Thyroid gland (tissue), 4 donors: ENCODE data around the gene TCEAL5. TPM values are rescaled to one million over a fixed set of nuclear protein-coding genes. Genes with fewer than 3 reads are reported as not detected.
"Not testable (repeated sequence)": the region's sequence is repeated elsewhere in the genome, so short reads cannot be mapped to it uniquely, and the experiment has no call there.

Experiments used
- DNase-seq, 2 donors: peaks; one replicate each; pipeline ENCODE4 v3.0.0-alpha.2; 2019
- H3K27ac ChIP-seq, 3 donors: fragments of 200-600 bp; sonication (generic); 1 replicate in 2 of 3; 2 replicates in 1 of 3; pipeline ENCODE4 v1.5.1; 2016 to 2019; ENCODE audit warnings: mild to moderate bottlenecking in 1 of 3, moderate library complexity in 1 of 3
- H3K27me3 ChIP-seq: fragments of 200-600 bp; sonication (generic); one replicate; pipeline ENCODE4 v1.5.1; 2019
- H3K36me3 ChIP-seq, 2 donors: fragments of 200-600 bp; sonication (generic); one replicate each; pipeline ENCODE4 v1.5.1; 2016 to 2019
- H3K4me1 ChIP-seq, 2 donors: fragments of 200-600 bp; sonication (generic); one replicate each; pipeline ENCODE4 v1.5.1; 2017 to 2019
- H3K4me3 ChIP-seq, 3 donors: fragments of 200-600 bp; sonication (generic); replicated peaks in 1 of 3; 1 replicate in 2 of 3; 2 replicates in 1 of 3; pipeline ENCODE4 v1.5.1; 2016; ENCODE audit warnings: mild to moderate bottlenecking in 1 of 3
- H3K9me3 ChIP-seq: fragments of 200-600 bp; sonication (generic); one replicate; pipeline ENCODE4 v1.5.1; 2017
- POLR2A ChIP-seq, 2 donors: fragments of 450-650 bp; IDR thresholded peaks; one replicate each; pipeline ENCODE4 v1.6.1; 2017; ENCODE audit warnings: antibody characterized with exemption in 2 of 2, mild to moderate bottlenecking in 2 of 2, moderate library complexity in 1 of 2
- WGBS, 2 donors: methylation state at CpG; one replicate each; pipeline ENCODE4 v1.1.5; 2017; 5-methylcytosine and 5-hydroxymethylcytosine counted together
- intact Hi-C: fragments of 100-400 bp; cut with DNase I; formaldehyde crosslinking; loops from one replicate; pipeline ENCODE4 v1.15.1; 2023
- total RNA-seq, 4 donors: library from RNA; depleted of rRNA; stranded (reverse); fragments of >200 nt; gene quantifications; one replicate each; pipeline ENCODE4 v1.2.3, GENCODE V29; 2016
- TF ChIP-seq, protein P1 (sequence below), 6 experiments: fragments of 200-600 bp in 3 of 6; fragments of 450-650 bp in 3 of 6; sonication (generic) in 3 of 6; IDR thresholded peaks; one replicate each; pipeline ENCODE4 v1.5.1; 2016 to 2019; ENCODE audit warnings: antibody characterized with exemption in 6 of 6, mild to moderate bottlenecking in 2 of 6, inconsistent platforms in 1 of 6, moderate library complexity in 1 of 6

The TCEAL5 gene
- total RNA-seq, 4 donors from 2014 or later: 0.88 to 2.2 (median 1.0) TPM; not detected in 1

DNA sequence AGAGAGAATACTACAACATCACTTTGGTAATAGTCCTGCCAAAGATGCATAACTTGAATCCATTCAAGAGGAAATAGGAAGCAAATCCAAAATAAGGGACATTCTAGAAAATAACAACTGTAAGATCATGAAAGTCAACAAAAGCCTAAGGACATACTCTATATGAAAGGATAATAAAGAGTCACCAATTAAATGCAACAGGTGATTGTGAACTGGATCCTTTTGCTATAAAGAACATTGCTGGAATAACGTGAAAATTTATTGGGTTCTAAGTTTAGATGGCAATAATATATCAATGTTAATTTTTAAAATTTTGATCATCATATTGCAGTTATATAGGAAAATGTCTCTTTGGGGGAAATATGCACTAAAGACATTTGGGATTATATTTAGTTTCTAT is 41.7 kb downstream of the TCEAL5 start:
- no peak for DNase-seq
- intact Hi-C loops: no loop called here
- whole genome bisulfite sequencing, 2 donors: 92 to 94% methylated on average over 1 of the region's 1 CpG
- Histone ChIP-seq H3K27ac (no peak overlapping the region), H3K4me1 (no peaks in the 10 kb centered on the region), H3K9me3 (no peaks in the 10 kb centered on the region), H3K36me3 (no peaks in the 10 kb centered on the region), H3K27me3 (no peaks in the 10 kb centered on the region), H3K4me3 (no peak overlapping the region)
- TF ChIP-seq, protein P1, sequence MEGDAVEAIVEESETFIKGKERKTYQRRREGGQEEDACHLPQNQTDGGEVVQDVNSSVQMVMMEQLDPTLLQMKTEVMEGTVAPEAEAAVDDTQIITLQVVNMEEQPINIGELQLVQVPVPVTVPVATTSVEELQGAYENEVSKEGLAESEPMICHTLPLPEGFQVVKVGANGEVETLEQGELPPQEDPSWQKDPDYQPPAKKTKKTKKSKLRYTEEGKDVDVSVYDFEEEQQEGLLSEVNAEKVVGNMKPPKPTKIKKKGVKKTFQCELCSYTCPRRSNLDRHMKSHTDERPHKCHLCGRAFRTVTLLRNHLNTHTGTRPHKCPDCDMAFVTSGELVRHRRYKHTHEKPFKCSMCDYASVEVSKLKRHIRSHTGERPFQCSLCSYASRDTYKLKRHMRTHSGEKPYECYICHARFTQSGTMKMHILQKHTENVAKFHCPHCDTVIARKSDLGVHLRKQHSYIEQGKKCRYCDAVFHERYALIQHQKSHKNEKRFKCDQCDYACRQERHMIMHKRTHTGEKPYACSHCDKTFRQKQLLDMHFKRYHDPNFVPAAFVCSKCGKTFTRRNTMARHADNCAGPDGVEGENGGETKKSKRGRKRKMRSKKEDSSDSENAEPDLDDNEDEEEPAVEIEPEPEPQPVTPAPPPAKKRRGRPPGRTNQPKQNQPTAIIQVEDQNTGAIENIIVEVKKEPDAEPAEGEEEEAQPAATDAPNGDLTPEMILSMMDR (IDR thresholded peaks at IDR 0.05): no peak
- TF ChIP-seq POLR2A (IDR thresholded peaks at IDR 0.05): no peak

DNA sequence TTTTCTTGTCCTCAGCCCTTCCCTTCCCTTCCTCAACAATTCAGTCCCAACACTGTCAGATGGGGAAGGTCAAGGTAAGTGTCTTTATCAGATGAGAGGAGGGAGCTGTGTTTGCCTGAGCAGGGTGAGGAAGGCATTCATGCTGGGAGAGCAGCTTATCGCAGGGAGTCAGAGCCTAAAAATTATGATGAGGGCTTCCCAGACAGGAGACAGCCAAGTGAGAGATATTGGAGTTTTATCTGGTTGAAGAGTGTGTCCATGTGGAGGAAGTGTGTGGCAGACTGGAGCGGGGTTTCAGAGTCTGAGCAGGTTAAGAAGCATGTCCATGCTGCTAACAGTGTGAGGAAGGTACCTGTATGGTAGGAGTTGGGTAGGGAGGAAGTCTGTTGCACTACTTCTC is 43.3 kb downstream of the TCEAL5 start:
- Histone ChIP-seq H3K9me3 (no peaks in the 10 kb centered on the region), H3K27me3 (no peaks in the 10 kb centered on the region), H3K36me3 (no peaks in the 10 kb centered on the region), H3K27ac (no peak overlapping the region), H3K4me3 (no peak overlapping the region), H3K4me1 (no peaks in the 10 kb centered on the region)
- intact Hi-C loops: no loop called here
- WGBS, 2 donors: 69 to 89% methylated on average over 2 of the region's 2 CpGs
- TF ChIP-seq, protein P1 (IDR thresholded peaks at IDR 0.05): no peak
- no peak for TF ChIP-seq POLR2A (IDR thresholded peaks at IDR 0.05)
- DNase-seq: no peak

DNA sequence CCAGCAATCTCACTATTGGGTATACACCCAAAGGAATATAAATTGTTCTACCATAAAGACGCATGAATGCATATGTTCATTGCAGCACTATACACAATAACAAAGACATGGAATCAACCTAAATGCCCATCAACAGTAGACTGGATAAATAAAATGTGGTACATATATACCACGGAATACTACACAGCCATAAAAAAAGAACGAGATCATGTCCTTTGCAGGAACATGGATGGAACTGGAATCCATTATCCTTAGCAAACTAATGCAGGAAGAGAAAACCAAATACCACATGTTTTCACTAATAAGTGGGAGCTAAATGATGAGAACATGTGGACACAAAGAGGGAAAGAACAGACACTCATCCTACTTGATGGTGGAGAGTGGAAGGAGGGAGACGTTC is 50.6 kb downstream of the TCEAL5 start:
- intact Hi-C loops: not testable (repeated sequence)

More for the DNA sequence above, 50.6 kb downstream of the TCEAL5 start:
- not testable (repeated sequence) for H3K4me3 ChIP-seq, H3K27ac ChIP-seq, H3K4me1 ChIP-seq, DNase-seq, H3K36me3 ChIP-seq, H3K9me3 ChIP-seq, H3K27me3 ChIP-seq
- 93 to 95% methylated on average over 4 of the region's 4 CpGs for WGBS, 2 donors

Other genes starting within 250 kb of the TCEAL5 start
- gene BEX1, start 212.6 kb downstream of the TCEAL5 start, total RNA-seq: 10 to 100 TPM; 10.5 to 41.5 (median 25.8) TPM
- 1 to 10 TPM in 1 of 4 donors, under 1 TPM in 1, not detected in 2; 0.89 to 3.2 TPM for gene NXF3, start 183.6 kb downstream of the TCEAL5 start, total RNA-seq
- gene BEX4, start 61.6 kb downstream of the TCEAL5 start, total RNA-seq: 100 to 1,000 TPM in 2 of 4 donors, 10 to 100 TPM in 2; 72.2 to 123 (median 103) TPM
- gene TCEAL8, start 21.6 kb downstream of the TCEAL5 start, total RNA-seq: 100 to 1,000 TPM in 1 of 4 donors, 10 to 100 TPM in 3; 74.5 to 106 (median 83.8) TPM
- gene BEX2, start 34.2 kb upstream of the TCEAL5 start, total RNA-seq: 100 to 1,000 TPM in 2 of 4 donors, 10 to 100 TPM in 2; 91.4 to 113 (median 102) TPM
- gene TCEAL7, start 53.5 kb upstream of the TCEAL5 start, total RNA-seq: 1 to 10 TPM; 2.3 to 6.6 (median 4.1) TPM
- 100 to 1,000 TPM; 123 to 140 (median 132) TPM for gene TCEAL9, start 79.8 kb upstream of the TCEAL5 start, total RNA-seq
- 100 to 1,000 TPM; 284 to 491 (median 355) TPM for gene BEX3, start 99.8 kb upstream of the TCEAL5 start, total RNA-seq
- gene RAB40A, start 242.7 kb upstream of the TCEAL5 start, total RNA-seq: under 1 TPM; 0.33 to 0.71 (median 0.58) TPM